H1 (cell line): Measurements from ENCODE around the gene KLB. TPM values are rescaled to one million over a fixed set of nuclear protein-coding genes. Genes with fewer than 3 reads are reported as not detected.

ENCODE experiments used
- CTCF ChIA-PET: fragments of 300-600 bp; sonication (Branson Sonifier 250); formaldehyde crosslinking; loops from one replicate; lab custom pipeline; 2021; ENCODE audit not compliant: partially characterized antibody; lab: Charles Lee
- POLR2A ChIA-PET: fragments of 300-600 bp; sonication (Branson Sonifier 250); formaldehyde crosslinking; loops from one replicate; lab custom pipeline; 2021; ENCODE audit warnings: inconsistent platforms; ENCODE audit not compliant: partially characterized antibody; lab: Charles Lee
- DNase-seq, 2 experiments: peaks; one replicate each; pipeline versions ENCODE4 v3.0.0 to v3.0.0-alpha.2; 2010 to 2022; ENCODE audit warnings: low spot score in 2 of 2, low read depth in 1 of 2, mixed read lengths in 1 of 2
- FAIRE-seq: peaks from 2 replicates; lab custom pipeline; 2011; peaks lifted over from hg19 to GRCh38; lab: Jason Lieb, UNC
- H2AFZ ChIP-seq: 2 replicates; pipeline ENCODE4 v1.8.1; 2012; ENCODE audit warnings: low read length, inconsistent platforms
- H2AK5ac ChIP-seq: 2 replicates; pipeline ENCODE4 v1.6.1; 2013; ENCODE audit warnings: low read depth, low read length
- H2BK120ac ChIP-seq: replicated peaks from 2 replicates; pipeline ENCODE3; 2013; ENCODE audit warnings: low read depth, low read length, inconsistent platforms
- H2BK12ac ChIP-seq: 2 replicates; pipeline ENCODE4 v1.6.1; 2013; ENCODE audit warnings: low read depth, low read length
- H2BK15ac ChIP-seq: 2 replicates; pipeline ENCODE4 v1.6.1; 2013; ENCODE audit warnings: low read length
- H2BK20ac ChIP-seq: 2 replicates; pipeline ENCODE4 v1.6.1; 2013; ENCODE audit warnings: low read length
- H2BK5ac ChIP-seq: 2 replicates; pipeline ENCODE4 v1.6.1; 2013; ENCODE audit warnings: low read depth, low read length
- H3K14ac ChIP-seq: 2 replicates; pipeline ENCODE4 v1.6.1; 2013; ENCODE audit warnings: inconsistent platforms; ENCODE audit not compliant: insufficient read length
- H3K18ac ChIP-seq: 2 replicates; pipeline ENCODE4 v1.6.1; 2013; ENCODE audit warnings: low read length; ENCODE audit errors: extremely low read depth
- H3K23ac ChIP-seq: 2 replicates; pipeline ENCODE4 v1.6.1; 2013; ENCODE audit warnings: inconsistent platforms; ENCODE audit not compliant: insufficient read length
- H3K23me2 ChIP-seq: 2 replicates; pipeline ENCODE4 v1.6.1; 2013; ENCODE audit warnings: low read depth, low read length
- H3K27ac ChIP-seq: 2 replicates; pipeline ENCODE4 v1.6.1; 2011; ENCODE audit warnings: low read depth, low read length, inconsistent platforms
- H3K27me3 ChIP-seq, 4 experiments: replicated peaks in 1 of 4; 1 replicate in 1 of 4; 2 replicates in 3 of 4; pipeline versions ENCODE4 v1.6.1 to v1.8.1; 2011 to 2013; ENCODE audit warnings: low read length in 3 of 4, mild to moderate bottlenecking in 3 of 4, inconsistent platforms in 2 of 4, mixed read lengths in 2 of 4, moderate library complexity in 1 of 4; ENCODE audit not compliant: control insufficient read depth in 3 of 4, insufficient read depth in 3 of 4; ENCODE audit errors: extremely low read depth in 1 of 4
- H3K36me3 ChIP-seq, 4 experiments: 2 replicates each; pipeline versions ENCODE4 v1.6.1 to v1.8.1; 2011 to 2013; ENCODE audit warnings: mild to moderate bottlenecking in 4 of 4, low read length in 3 of 4, moderate library complexity in 2 of 4, control low read depth in 1 of 4, inconsistent platforms in 1 of 4; ENCODE audit not compliant: insufficient read depth in 4 of 4, control insufficient read depth in 2 of 4
- H3K4ac ChIP-seq: replicated peaks from 2 replicates; pipeline ENCODE3; 2013; ENCODE audit warnings: low read length, low read depth, mixed read lengths, inconsistent platforms; ENCODE audit not compliant: insufficient read length
- H3K4me1 ChIP-seq, 4 experiments: replicated peaks in 1 of 4; 1 replicate in 1 of 4; 2 replicates in 3 of 4; pipeline versions ENCODE4 v1.6.1 to v1.8.1; 2011 to 2013; ENCODE audit warnings: low read length in 3 of 4, inconsistent platforms in 2 of 4, mixed read lengths in 1 of 4; ENCODE audit not compliant: insufficient read depth in 4 of 4, control insufficient read depth in 3 of 4
- H3K4me2 ChIP-seq, 2 experiments: 2 replicates each; pipeline versions ENCODE4 v1.6.1 to v1.8.1; 2011 to 2013; ENCODE audit warnings: low read depth in 2 of 2, low read length in 2 of 2, control low read depth in 1 of 2, inconsistent platforms in 1 of 2, mild to moderate bottlenecking in 1 of 2; ENCODE audit not compliant: insufficient read depth in 1 of 2
- H3K4me3 ChIP-seq, 4 experiments: fragments of 200-600, 300-600 bp in 1 of 4; sonication (generic), shearing (Covaris generic), sonication (Bioruptor Twin) in 1 of 4; 2 replicates each; pipeline versions ENCODE4 v1.5.1 to v1.8.1; 2011 to 2016; ENCODE audit warnings: low read length in 4 of 4, low read depth in 3 of 4, control low read depth in 2 of 4, inconsistent platforms in 2 of 4, mild to moderate bottlenecking in 2 of 4, mixed read lengths in 1 of 4, moderate library complexity in 1 of 4; ENCODE audit not compliant: insufficient read depth in 2 of 4; ENCODE audit errors: extremely low read depth in 1 of 4
- H3K56ac ChIP-seq: replicated peaks from 2 replicates; pipeline ENCODE3; 2013; ENCODE audit warnings: low read depth, mild to moderate bottlenecking, mixed read lengths, low read length, inconsistent platforms; ENCODE audit not compliant: insufficient read length
- H3K79me1 ChIP-seq: 2 replicates; pipeline ENCODE4 v1.6.1; 2013; ENCODE audit warnings: low read depth, low read length, control low read depth
- H3K79me2 ChIP-seq, 2 experiments: 2 replicates each; pipeline versions ENCODE4 v1.6.1 to v1.8.1; 2012 to 2013; ENCODE audit warnings: low read length in 2 of 2, mild to moderate bottlenecking in 2 of 2, inconsistent platforms in 1 of 2; ENCODE audit not compliant: insufficient read depth in 2 of 2, control insufficient read depth in 1 of 2
- H3K9ac ChIP-seq, 4 experiments: replicated peaks in 1 of 4; 1 replicate in 1 of 4; 2 replicates in 3 of 4; pipeline versions ENCODE4 v1.6.1 to v1.8.1; 2011 to 2013; ENCODE audit warnings: low read depth in 3 of 4, low read length in 3 of 4, control low read depth in 2 of 4, mild to moderate bottlenecking in 2 of 4, moderate library complexity in 2 of 4, inconsistent platforms in 1 of 4; ENCODE audit errors: extremely low read depth in 1 of 4
- H3K9me3 ChIP-seq, 2 experiments: 2 replicates each; pipeline versions ENCODE4 v1.6.1 to v1.8.1; 2012 to 2013; ENCODE audit warnings: mild to moderate bottlenecking in 2 of 2, moderate library complexity in 2 of 2, control low read depth in 1 of 2, inconsistent platforms in 1 of 2, low read depth in 1 of 2, low read length in 1 of 2, mixed read lengths in 1 of 2; ENCODE audit not compliant: insufficient read depth in 2 of 2
- H4K20me1 ChIP-seq, 2 experiments: replicated peaks in 1 of 2; 2 replicates each; pipeline versions ENCODE3 to v1.8.1; 2011 to 2013; ENCODE audit warnings: inconsistent platforms in 2 of 2, low read length in 2 of 2, mild to moderate bottlenecking in 1 of 2; ENCODE audit not compliant: insufficient read depth in 2 of 2, control insufficient read depth in 1 of 2
- H4K5ac ChIP-seq: 2 replicates; pipeline ENCODE4 v1.6.1; 2013; ENCODE audit warnings: low read length, low read depth, mixed read lengths, inconsistent platforms; ENCODE audit not compliant: insufficient read length
- H4K8ac ChIP-seq: 2 replicates; pipeline ENCODE4 v1.8.0; 2013; ENCODE audit warnings: mild to moderate bottlenecking, moderate library complexity, low read length, inconsistent platforms; ENCODE audit not compliant: insufficient read depth; ENCODE audit errors: extremely low read depth
- H4K91ac ChIP-seq: replicated peaks from 2 replicates; pipeline ENCODE3; 2013; ENCODE audit warnings: low read length, mixed read lengths, inconsistent platforms; ENCODE audit not compliant: insufficient read length
- CBX8 ChIP-seq: fragments of 300-800, 300-1000 bp; sonication (generic); IDR thresholded peaks from 2 replicates; pipeline ENCODE4 v1.7.1; 2016; ENCODE audit warnings: low read depth, low read length, borderline replicate concordance
- CTBP2 ChIP-seq: IDR thresholded peaks from 2 replicates; pipeline ENCODE4 v1.7.0; 2011; ENCODE audit warnings: borderline replicate concordance, mild to moderate bottlenecking, moderate library complexity, mixed read lengths, low read length; ENCODE audit not compliant: insufficient read depth, insufficient read length
- CTCF ChIP-seq, 3 experiments: IDR thresholded peaks; 1 replicate in 2 of 3; 2 replicates in 1 of 3; pipeline versions ENCODE4 v1.5.1 to v1.6.1; 2011; ENCODE audit warnings: low read length in 3 of 3, mild to moderate bottlenecking in 3 of 3, inconsistent platforms in 2 of 3, low read depth in 1 of 3, moderate library complexity in 1 of 3; ENCODE audit not compliant: insufficient read depth in 1 of 3; ENCODE audit errors: control extremely low read depth in 1 of 3
- GTF2F1 ChIP-seq: IDR thresholded peaks from 2 replicates; pipeline ENCODE4 v1.6.1; 2012; ENCODE audit warnings: low read depth, low read length, improper control_type of control experiment, borderline replicate concordance
- PHF8 ChIP-seq: fragments of 200-600 bp; sonication (generic); conservative IDR thresholded peaks from 2 replicates; pipeline ENCODE4 v1.7.1; 2012; ENCODE audit warnings: low read depth, mild to moderate bottlenecking, inconsistent platforms, low read length, moderate library complexity
- RBBP5 ChIP-seq: IDR thresholded peaks from 2 replicates; pipeline ENCODE4 v1.7.1; 2012; ENCODE audit warnings: low read depth, mild to moderate bottlenecking, inconsistent platforms, low read length, moderate library complexity, borderline replicate concordance
- RFX5 ChIP-seq: IDR thresholded peaks from 2 replicates; pipeline ENCODE4 v1.6.1; 2011; ENCODE audit warnings: low read depth, low read length, improper control_type of control experiment, borderline replicate concordance
- USF2 ChIP-seq: IDR thresholded peaks from 2 replicates; pipeline ENCODE4 v1.6.1; 2011; ENCODE audit warnings: low read length, improper control_type of control experiment
- YY1 ChIP-seq: IDR thresholded peaks from 2 replicates; pipeline ENCODE4 v1.6.1; 2011; ENCODE audit warnings: low read depth, mild to moderate bottlenecking, low read length
- WGBS, 2 experiments: shearing (Covaris generic) in 1 of 2; methylation state at CpG; one replicate each; pipeline versions ENCODE4 v1.1.6 to v1.1.7; 2013 to 2015; ENCODE audit warnings: low lambda C conversion rate in 2 of 2, mixed read lengths in 2 of 2, inconsistent platforms in 1 of 2, low coverage in 1 of 2, missing lambda C conversion rate in 1 of 2; ENCODE audit not compliant: insufficient replicate concordance in 2 of 2, insufficient coverage in 1 of 2, insufficient read length in 1 of 2; ENCODE audit errors: extremely low coverage in 1 of 2, missing lambda C conversion rate in 1 of 2; 5-methylcytosine and 5-hydroxymethylcytosine counted together
- polyA plus RNA-seq, 7 experiments: library from polyadenylated mRNA; depleted of rRNA in 3 of 7; stranded (reverse) in 5 of 7; unstranded in 2 of 7; fragments of >200 nt in 5 of 7; fragments of 200-250 nt in 2 of 7; gene quantifications; 1 replicate in 5 of 7; 2 replicates in 1 of 7; 4 replicates in 1 of 7; pipeline versions ENCODE4 v1.2.1 to v1.2.3, GENCODE V29; 2011 to 2013; ENCODE audit warnings: missing spikeins in 2 of 7, mixed read lengths in 2 of 7
- total RNA-seq: library from RNA; stranded (reverse); fragmentation: NEBNext Ultra II Directional; extraction: Animal tissue kit (Norgen Biotek cat#: 25700); gene quantifications from 2 replicates; pipeline ENCODE4 v1.2.1, GENCODE V29; 2021

Gene KLB
- total and polyA plus RNA-seq, 2 of the 8 experiments (the other 6 are each of a cell fraction or from before 2014, with no cell fraction given), result 0.03 TPM; not detected in 1

GRCh38 chr4:39466747-39467146 is 60.0 kb downstream of the KLB start:
- H3K79me2 ChIP-seq, result no peaks in the 10 kb centered on the region
- DNase-seq (no peak), FAIRE-seq (no peak)
- ChIA-PET POLR2A (interaction anchor here (0.7 to 2.9 kb wide), 3 partner anchors 10 to 468 kb away, joined by 3 to 32 read pairs (median 3); partner anchors contain the start of genes LIAS and RPL9), CTCF (interaction anchor here (0.6 to 1.2 kb wide), 5 partner anchors 8 to 332 kb away, joined by 3 to 6 read pairs (median 3); partner anchors contain the start of gene RPL9)
- H3K14ac ChIP-seq, result no peak overlapping the region
- H3K4me2 ChIP-seq, result no peak overlapping the region
- H3K56ac ChIP-seq, result no peak overlapping the region
- no peaks in the 10 kb centered on the region for H3K23me2 ChIP-seq
- H3K27me3 ChIP-seq, result no peaks in the 10 kb centered on the region
- no peaks in the 10 kb centered on the region for H3K4me1 ChIP-seq
- H3K27ac ChIP-seq, result no peak overlapping the region
- no peak overlapping the region for H2BK120ac ChIP-seq
- H3K36me3 ChIP-seq, result peaks cover 3 to 38% (median 25%) of the 10 kb centered on the region in 4 experiments
- no peak overlapping the region for H3K23ac ChIP-seq
- no peak overlapping the region for H2BK20ac ChIP-seq
- WGBS, 2 experiments, result 90% methylated on average over 4 of the region's 4 CpGs; no CpG with 5 or more reads in 1 of the 2 experiments
- H3K9ac ChIP-seq, result no peak overlapping the region
- no peak overlapping the region for H4K5ac ChIP-seq
- H4K91ac ChIP-seq, result no peak overlapping the region
- no peak overlapping the region for H4K8ac ChIP-seq
- H3K79me1 ChIP-seq, result no peaks in the 10 kb centered on the region
- H3K4me3 ChIP-seq, result no peak overlapping the region
- no peak overlapping the region for H3K4ac ChIP-seq
- no peak overlapping the region for H2AK5ac ChIP-seq
- no peak overlapping the region for H2BK5ac ChIP-seq
- no peak overlapping the region for H3K18ac ChIP-seq
- TF ChIP-seq CTBP2 (no peak), USF2 (no peak), RFX5 (no peak), GTF2F1 (no peak), PHF8 (no peak), YY1 (no peak), RBBP5 (no peak), CBX8 (no peak), CTCF (IDR thresholded peaks at IDR 0.05; ENCODE audit: control extremely low read depth in 1 of 3, insufficient read depth in 1 of 3, low read depth in 1 of 3, low read length in 3 of 3) (no peak)
- no peaks in the 10 kb centered on the region for H4K20me1 ChIP-seq
- H2AFZ ChIP-seq, result no peak overlapping the region
- no peak overlapping the region for H2BK12ac ChIP-seq
- H2BK15ac ChIP-seq, result no peak overlapping the region
- no peaks in the 10 kb centered on the region for H3K9me3 ChIP-seq
